ENCODE measurements around the gene STT3B. TPM values are rescaled to one million over a fixed set of nuclear protein-coding genes. Genes with fewer than 3 reads are reported as not detected.

Gene STT3B
- total RNA-seq, 4 donors from 2014 or later = 69.5 to 97.0 (median 78.4) TPM

GRCh38 chr3:31571325-31571724 is 38.6 kb downstream of the STT3B start:
- Histone ChIP-seq H3K4me1 (peaks cover 11% of the 10 kb centered on the region), H3K9me3 (no peaks in the 10 kb centered on the region), H3K27ac (no peak overlapping the region), H3K4me3 (no peak overlapping the region), H3K27me3 (no peaks in the 10 kb centered on the region), H3K36me3 (no peaks in the 10 kb centered on the region)
- 89% methylated on average over 1 of the region's 1 CpG for WGBS
- no peak for DNase-seq (ENCODE audit: low spot score in 2 of 2)
- TF ChIP-seq POLR2A (IDR thresholded peaks at IDR 0.05) (no peak), EP300 (IDR thresholded peaks at IDR 0.05) (no peak), POLR2AphosphoS5 (IDR thresholded peaks at IDR 0.05) (no peak)
- TF ChIP-seq, protein P1, sequence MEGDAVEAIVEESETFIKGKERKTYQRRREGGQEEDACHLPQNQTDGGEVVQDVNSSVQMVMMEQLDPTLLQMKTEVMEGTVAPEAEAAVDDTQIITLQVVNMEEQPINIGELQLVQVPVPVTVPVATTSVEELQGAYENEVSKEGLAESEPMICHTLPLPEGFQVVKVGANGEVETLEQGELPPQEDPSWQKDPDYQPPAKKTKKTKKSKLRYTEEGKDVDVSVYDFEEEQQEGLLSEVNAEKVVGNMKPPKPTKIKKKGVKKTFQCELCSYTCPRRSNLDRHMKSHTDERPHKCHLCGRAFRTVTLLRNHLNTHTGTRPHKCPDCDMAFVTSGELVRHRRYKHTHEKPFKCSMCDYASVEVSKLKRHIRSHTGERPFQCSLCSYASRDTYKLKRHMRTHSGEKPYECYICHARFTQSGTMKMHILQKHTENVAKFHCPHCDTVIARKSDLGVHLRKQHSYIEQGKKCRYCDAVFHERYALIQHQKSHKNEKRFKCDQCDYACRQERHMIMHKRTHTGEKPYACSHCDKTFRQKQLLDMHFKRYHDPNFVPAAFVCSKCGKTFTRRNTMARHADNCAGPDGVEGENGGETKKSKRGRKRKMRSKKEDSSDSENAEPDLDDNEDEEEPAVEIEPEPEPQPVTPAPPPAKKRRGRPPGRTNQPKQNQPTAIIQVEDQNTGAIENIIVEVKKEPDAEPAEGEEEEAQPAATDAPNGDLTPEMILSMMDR (IDR thresholded peaks at IDR 0.05) = no peak

DNA sequence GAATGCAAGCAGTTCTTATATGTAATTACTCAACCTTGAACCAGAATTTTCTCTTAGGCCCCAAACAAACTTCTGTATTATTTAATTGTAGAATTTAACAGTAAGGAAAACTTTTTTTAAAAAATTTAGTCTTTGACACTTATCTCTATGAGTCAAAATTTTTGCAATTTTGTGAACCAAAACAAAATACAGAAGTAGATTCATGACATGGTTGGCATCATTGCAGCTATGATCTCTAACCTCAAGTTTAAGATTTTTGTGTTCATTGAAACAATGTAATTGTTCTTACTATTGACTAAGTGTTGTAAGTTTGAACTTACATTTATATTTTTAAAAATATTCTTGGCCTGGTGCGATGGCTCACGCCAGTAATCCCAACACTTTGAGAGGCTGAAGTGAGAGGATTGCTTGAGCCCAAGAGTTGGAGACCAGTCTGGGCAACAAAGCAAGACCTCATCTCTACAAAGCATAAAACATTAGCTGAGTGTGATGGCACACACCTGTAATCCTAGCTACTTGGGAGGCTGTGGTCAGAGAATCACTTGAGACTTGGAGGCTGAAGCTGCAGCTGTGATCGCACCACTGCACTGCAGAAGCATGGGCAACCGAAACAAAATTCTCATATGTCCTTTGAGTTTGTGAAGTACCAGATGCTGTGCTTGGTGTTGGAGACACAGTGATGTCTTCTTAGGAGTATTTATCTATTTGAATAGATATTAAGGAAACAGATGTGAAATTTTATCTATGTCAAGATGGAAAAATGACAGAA is 39.7 kb downstream of the STT3B start:
- no peaks in the 10 kb centered on the region for H3K9me3 ChIP-seq
- H3K27me3 ChIP-seq = no peaks in the 10 kb centered on the region
- H3K4me3 ChIP-seq = no peak overlapping the region
- no peaks in the 10 kb centered on the region for H3K36me3 ChIP-seq
- peaks cover 11% of the 10 kb centered on the region for H3K4me1 ChIP-seq
- no peak for DNase-seq (ENCODE audit: low spot score in 2 of 2)
- 97% methylated on average over 4 of the region's 4 CpGs for WGBS
- no peak overlapping the region for H3K27ac ChIP-seq
- no peak for TF ChIP-seq EP300 (IDR thresholded peaks at IDR 0.05)
- TF ChIP-seq POLR2AphosphoS5 (IDR thresholded peaks at IDR 0.05) = no peak
- TF ChIP-seq POLR2A (IDR thresholded peaks at IDR 0.05) = no peak
- TF ChIP-seq, protein P1 (IDR thresholded peaks at IDR 0.05) = no peak

DNA sequence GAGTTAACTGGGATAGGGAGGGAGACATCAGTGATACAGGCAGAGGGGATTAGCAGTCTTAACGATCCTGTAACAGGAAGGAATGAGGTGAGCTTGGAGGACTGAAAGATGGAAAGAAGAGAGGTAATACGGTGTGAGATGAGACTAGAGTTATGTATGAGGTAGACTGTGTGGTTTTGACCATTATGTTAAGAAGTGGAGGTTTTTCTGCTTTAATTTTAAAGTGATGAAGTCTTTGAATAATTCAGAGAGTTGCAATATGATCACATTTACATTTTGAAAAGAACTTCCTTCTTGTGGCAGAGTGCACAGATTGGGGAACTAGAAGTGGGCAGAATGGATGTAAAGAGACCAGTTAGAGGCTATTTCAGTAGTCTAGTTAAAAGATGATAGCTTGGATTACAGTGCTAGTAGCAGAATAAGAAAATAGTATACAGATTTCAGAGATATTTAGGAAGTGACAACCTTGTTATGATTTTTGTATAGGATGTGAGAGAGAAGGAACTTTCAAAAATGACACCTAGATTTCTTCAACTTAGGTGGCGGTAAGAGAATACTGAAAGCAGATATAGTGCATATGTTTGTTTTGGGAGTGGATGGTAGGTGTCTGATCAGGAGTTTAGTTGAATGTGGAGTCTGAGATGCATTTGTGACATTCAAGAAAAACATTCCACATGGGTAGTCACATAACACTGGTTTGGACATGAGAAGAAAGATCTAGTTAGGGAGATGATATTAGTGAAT is 40.5 kb downstream of the STT3B start:
- Histone ChIP-seq H3K27ac (no peak overlapping the region), H3K9me3 (no peaks in the 10 kb centered on the region), H3K27me3 (no peaks in the 10 kb centered on the region), H3K4me3 (no peak overlapping the region), H3K36me3 (no peaks in the 10 kb centered on the region), H3K4me1 (peaks cover 11% of the 10 kb centered on the region)
- DNase-seq (ENCODE audit: low spot score in 2 of 2) = no peak
- TF ChIP-seq POLR2AphosphoS5 (IDR thresholded peaks at IDR 0.05) (no peak), EP300 (IDR thresholded peaks at IDR 0.05) (no peak), POLR2A (IDR thresholded peaks at IDR 0.05) (no peak)
- TF ChIP-seq, protein P1 (IDR thresholded peaks at IDR 0.05) = no peak
- 75% methylated on average over 3 of the region's 3 CpGs for WGBS

DNA sequence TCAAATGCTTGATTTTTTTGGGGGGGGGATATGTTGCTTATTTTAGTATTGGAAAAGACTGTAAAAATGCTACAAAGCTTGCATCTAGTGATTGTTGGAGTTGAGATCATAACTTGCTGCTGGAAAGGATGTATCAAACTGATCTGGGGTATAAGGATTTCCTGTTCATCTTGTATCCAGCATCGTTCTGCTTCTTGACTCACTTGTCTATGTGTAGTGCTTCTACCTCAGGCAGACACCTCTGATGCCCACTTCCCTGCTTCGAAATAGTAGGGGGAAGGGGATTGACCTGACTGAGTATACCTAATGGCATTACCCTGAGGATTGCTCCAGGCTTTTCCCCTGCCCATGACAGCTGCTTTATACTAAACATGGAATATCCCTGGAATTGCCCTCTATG is 42.7 kb downstream of the STT3B start:
- DNase-seq (ENCODE audit: low spot score in 2 of 2) = no peak
- H3K4me3 ChIP-seq = no peak overlapping the region
- 67% methylated on average over 2 of the region's 2 CpGs for WGBS
- no peaks in the 10 kb centered on the region for H3K9me3 ChIP-seq
- TF ChIP-seq POLR2A (IDR thresholded peaks at IDR 0.05) (no peak), POLR2AphosphoS5 (IDR thresholded peaks at IDR 0.05) (no peak), EP300 (IDR thresholded peaks at IDR 0.05) (no peak)
- TF ChIP-seq, protein P1 (IDR thresholded peaks at IDR 0.05) = no peak
- H3K27me3 ChIP-seq = no peaks in the 10 kb centered on the region
- no peak overlapping the region for H3K27ac ChIP-seq
- peaks cover 3% of the 10 kb centered on the region for H3K4me1 ChIP-seq
- H3K36me3 ChIP-seq = no peaks in the 10 kb centered on the region

GRCh38 chr3:31576521-31576920 is 43.8 kb downstream of the STT3B start:
- Histone ChIP-seq H3K4me1 (peaks cover 3% of the 10 kb centered on the region), H3K36me3 (no peaks in the 10 kb centered on the region), H3K9me3 (no peaks in the 10 kb centered on the region), H3K27me3 (no peaks in the 10 kb centered on the region), H3K4me3 (no peak overlapping the region), H3K27ac (no peak overlapping the region)
- TF ChIP-seq, protein P1 (IDR thresholded peaks at IDR 0.05) = no peak
- TF ChIP-seq POLR2AphosphoS5 (IDR thresholded peaks at IDR 0.05) (no peak), EP300 (IDR thresholded peaks at IDR 0.05) (no peak), POLR2A (IDR thresholded peaks at IDR 0.05) (no peak)
- DNase-seq (ENCODE audit: low spot score in 2 of 2) = no peak
- WGBS = 90% methylated on average over 1 of the region's 1 CpG

All from suprapubic skin (tissue), 4 donors.